Ecto neural progenitor cell (in vitro differentiated cells): ENCODE measurements around the gene SH3BP5.

ENCODE experiments used
- DNase-seq: peaks from one replicate; pipeline ENCODE4 v3.0.0-alpha.2; 2018; ENCODE audit warnings: low spot score

Gene SH3BP5

GRCh38 chr3:15297608-15298350 lies 34.6 kb downstream of the SH3BP5 start:
- no peak for DNase-seq

GRCh38 chr3:15295506-15295905 lies 36.9 kb downstream of the SH3BP5 start:
- DNase-seq = no peak

- no peak for DNase-seq
Measured at GRCh38 chr3:15294929-15295328, 37.5 kb downstream of the SH3BP5 start.

DNA sequence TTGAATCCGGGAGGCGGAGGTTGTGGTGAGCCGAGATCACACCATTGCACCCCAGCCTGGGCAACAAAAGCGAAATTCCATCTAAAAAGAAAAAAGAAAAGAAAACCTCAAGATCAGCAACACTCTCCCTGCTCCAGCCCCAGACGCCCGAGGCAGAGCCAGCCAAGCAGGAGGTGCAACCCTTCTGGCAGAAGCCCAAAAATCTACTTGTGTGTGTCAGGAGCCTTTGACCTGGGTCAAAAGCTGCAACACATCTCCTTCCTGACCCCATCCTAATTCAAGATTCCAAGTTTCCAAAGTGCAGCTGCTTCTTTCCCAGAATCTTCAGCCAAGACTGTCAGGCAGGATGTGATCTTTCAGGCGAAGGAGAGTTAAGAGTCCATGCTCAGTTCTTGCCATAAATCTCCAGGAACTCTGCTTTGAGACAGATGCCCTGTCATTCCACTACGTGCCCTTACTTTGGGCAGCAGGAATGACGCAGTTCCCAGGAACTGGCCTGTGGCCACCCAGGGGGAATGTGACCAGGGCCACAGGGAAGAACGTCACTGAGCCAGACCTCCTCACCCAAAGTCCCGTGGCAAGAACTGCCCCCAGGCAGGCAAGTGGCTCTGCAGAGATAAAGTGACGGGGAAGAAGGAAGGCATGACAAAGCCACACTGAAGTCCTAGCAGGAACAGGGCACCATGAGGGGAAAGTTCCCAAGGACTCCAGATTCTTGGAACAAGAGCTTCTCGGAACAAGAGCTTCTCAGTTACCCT lies 39.4 kb downstream of the SH3BP5 start:
- no peak for DNase-seq

- no peak for DNase-seq
Measured at GRCh38 chr3:15291589-15292541, 40.5 kb downstream of the SH3BP5 start.

DNA sequence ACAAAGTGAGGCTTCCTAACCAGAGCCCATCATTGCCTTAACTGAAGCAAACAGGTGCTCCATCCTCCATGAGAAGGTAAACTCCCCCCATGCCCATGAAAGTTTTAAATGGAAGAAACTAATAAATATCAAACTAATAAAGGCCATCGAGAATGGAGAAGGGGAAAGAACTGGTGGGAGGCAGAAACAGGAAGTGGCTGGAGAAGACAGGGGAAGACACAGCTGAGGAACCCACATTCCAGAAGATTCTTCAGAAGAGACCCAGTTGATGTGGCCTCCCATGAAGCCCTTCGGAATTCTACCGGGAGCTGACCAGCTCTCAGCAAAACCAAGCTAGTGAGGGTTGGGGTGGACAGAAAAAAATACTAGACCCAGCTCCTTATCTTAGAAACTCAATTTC lies 41.6 kb downstream of the SH3BP5 start:
- no peak for DNase-seq

GRCh38 chr3:15289661-15290060 lies 42.7 kb downstream of the SH3BP5 start:
- DNase-seq = no peak

GRCh38 chr3:15288331-15289035 lies 43.9 kb downstream of the SH3BP5 start:
- no peak for DNase-seq

DNA sequence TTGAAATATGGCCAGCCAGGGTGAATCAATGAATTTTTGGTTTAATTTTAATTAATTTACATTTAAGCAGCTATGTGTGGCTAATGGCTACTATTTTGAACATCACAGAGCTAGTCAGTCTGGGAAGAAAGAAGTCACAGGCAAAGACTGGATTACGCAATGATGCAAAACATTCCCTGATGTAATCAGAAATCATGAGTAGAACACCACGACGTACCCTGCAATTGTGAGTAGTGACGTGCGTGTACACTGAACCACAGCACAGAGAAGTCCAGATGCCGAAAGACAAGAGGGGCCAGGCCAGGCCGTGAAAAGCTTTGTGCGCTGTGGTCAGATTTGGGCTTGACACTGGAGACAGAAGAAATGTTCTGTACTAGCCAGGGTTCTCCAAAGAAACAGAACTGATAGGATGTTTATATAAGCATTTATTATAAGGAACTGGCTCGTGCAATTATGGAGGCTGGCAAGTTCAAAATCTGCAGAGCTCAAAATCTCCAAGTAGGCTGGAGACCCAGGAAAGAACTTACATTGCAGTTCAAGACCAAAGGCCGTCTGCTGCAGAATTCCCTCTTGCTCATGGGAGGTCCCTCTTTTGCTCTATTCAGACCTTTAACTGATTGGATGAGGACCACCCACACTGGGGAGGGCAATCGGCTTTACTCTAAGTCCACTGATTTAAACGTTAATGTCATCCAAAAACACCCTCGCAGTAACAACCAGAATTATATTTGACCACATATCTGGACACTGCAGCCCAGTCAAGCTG lies 44.6 kb downstream of the SH3BP5 start:
- DNase-seq = no peak

DNA sequence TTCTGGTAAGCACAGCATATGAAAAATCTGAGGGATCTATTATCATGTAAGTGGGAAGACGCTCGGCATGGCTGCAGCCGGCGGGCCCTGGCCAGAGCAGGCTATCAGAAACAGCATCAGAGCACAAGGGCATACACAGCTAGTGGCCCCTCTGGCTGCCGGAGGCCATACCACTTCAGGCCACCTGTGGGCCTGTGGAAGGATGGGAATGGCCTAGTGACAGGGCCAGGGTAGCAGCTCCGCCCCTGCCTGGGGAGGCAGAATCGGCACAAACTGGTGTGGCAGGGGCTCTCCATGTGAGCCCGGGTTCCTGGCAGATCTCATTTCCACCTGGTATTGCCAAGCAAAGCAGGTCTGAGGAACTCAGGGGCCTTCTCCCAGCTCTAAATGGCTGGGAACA lies 46.4 kb downstream of the SH3BP5 start:
- DNase-seq = no peak

GRCh38 chr3:15284121-15284889 lies 48.1 kb downstream of the SH3BP5 start:
- no peak for DNase-seq

- DNase-seq = no peak
Measured at GRCh38 chr3:15283702-15284101, 48.7 kb downstream of the SH3BP5 start.

GRCh38 chr3:15281817-15282216 lies 50.6 kb downstream of the SH3BP5 start:
- no peak for DNase-seq

- DNase-seq = no peak
Measured at GRCh38 chr3:15280853-15281532, 51.4 kb downstream of the SH3BP5 start.

GRCh38 chr3:15279671-15280402 lies 52.5 kb downstream of the SH3BP5 start:
- DNase-seq = no peak

DNA sequence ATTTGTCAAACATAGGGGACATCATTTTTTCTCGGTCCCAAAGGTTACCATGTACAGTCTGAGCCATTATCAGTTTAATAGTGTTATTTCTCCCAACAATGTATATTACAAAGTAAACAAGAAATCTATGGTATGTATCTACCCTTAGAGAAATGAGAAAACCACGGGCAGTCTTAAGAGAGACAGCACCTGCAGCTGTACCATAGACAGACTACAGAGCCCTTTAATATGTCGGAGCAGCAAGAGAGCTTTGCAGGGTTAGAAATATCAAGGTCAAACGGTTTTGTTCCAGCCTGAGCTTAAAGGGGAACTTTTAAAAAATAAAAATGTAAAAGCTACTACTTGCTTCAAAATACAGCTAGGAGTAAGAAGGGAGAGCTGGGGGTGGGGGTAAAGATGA lies 53.2 kb downstream of the SH3BP5 start:
- no peak for DNase-seq

GRCh38 chr3:15277861-15278500 lies 54.4 kb downstream of the SH3BP5 start:
- DNase-seq = no peak

DNA sequence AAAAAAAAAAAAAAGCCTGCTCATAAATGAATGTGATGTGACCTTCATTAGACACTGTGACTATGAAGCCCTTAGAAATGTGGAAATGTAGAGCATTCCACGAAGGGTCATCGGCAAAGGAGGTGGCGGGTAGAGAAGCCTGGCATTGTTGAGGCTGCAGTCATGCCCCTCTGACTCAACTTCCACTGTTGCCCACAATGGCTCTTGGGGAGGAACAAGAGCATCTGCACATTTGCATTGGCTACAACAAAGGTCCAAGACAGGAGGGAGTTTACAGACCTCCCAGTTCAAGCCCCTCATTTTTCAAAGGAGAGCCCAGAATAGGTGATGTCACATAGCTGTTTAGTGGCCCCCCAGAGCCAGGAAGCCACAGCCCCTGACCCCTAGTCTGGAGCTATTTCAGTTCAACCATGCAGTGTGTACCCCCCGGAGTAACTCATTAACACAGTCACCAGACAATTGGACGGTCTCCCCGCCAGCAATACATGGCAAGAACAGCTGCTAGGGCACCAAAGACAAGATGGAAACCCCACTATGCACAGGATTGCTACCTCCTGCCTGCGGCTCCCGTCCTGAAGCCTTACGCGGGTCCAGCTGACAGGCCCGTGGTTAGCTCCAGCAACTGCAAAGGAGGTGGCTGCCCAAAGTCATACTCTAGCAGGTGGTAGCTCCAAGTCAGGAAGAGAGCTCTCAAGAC lies 56.2 kb downstream of the SH3BP5 start:
- DNase-seq = no peak
